HG02678 (cell line): ENCODE measurements around the gene HARBI1.
"Not testable (repeated sequence)": the region's sequence is repeated elsewhere in the genome, so short reads cannot be mapped to it uniquely, and the experiment has no call there.

Experiments
- ATAC-seq: cut with Tn5 transposase; IDR thresholded peaks from one replicate; pipeline ENCODE4 v1.9.1; 2021; ENCODE audit warnings: mild to moderate bottlenecking, moderate library complexity; ENCODE audit not compliant: unreplicated experiment

Gene HARBI1

DNA sequence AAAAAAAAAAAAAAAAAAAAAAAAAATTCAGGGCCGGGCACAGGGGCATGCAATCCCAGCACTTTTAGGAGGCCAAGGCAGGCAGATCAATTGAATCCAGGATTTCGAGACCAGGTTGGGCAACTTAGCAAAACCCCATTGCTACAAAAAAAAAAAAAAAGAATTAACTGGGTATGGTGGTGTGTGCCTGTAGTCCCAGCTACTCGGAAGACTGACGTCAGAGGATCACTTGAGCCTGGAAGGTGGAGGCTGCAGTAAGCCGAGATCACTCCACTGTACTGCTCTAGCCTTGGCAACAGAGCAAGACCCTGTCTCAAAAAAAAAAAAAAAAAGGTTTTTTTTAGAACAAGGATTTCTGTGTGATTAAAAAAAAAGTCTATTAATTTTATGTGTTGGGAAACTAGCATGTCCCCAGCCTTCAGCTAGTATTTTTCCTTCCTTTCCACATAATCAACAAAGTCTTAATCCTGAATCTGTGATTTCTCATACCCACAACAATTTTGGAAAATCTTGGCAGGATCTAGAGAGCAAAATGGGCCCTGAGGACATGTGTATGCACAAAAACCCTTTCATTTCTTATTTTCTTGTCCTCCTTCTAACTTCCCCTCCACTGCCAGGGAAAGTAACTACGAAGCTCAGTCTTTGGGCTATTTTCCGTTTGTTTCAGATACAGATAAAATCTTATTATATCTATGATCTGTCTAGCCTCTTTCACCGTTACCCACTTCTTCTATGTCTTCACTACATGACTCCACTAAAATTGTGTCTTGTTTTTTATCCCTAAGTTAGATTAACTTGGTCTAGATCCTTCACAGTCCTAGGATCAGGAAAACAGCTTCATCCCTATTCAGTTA is 17.5 kb downstream of the HARBI1 start:
- no peak for ATAC-seq

DNA sequence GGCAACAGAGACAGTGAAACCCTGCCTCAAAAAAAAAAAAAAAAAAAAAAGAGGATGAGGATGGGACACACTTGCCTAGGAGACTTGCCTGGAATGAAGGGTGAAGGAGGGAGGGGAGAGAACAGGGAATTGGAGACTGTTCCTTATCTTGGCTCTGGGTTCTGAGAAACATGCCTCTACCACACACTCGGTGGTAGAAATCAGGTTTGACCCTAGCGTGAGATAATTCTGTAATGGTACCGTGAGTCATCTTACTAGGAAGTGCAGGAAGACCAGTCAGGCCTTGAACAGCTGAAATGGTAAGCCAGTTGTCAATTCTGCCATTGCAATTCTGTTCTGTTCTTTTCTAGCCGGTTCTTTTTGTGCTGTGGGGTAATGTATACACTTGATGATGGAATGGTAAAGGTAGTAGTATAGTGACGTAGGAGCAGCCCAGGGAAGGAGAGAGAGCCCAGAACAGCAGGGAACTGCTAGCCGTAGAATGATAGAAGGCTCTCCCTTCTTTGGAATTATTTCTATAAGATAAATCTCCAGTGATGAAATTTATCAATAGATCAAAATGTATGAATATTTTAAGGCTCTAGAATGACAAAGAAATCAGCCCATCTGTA is 19.3 kb downstream of the HARBI1 start:
- ATAC-seq = no peak

DNA sequence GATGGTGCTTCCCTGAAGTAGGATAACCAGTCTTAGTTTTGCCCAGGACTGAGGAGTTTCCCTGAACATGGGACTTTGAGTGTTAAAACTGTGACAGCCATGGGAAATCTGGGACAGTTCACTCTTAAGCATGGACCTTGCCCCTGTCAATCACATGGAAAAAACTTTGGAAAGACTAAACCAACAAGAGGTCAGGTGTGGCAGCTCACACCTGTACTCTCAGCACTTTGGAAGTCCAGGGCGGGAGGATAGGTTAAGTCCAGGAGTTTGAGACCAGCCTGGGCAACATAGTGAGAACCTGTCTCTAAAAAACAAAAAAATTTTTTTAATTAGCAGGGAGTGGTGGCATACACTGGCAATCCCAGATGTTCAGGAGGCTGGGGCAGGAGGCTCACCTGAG is 19.9 kb downstream of the HARBI1 start:
- ATAC-seq = no peak

DNA sequence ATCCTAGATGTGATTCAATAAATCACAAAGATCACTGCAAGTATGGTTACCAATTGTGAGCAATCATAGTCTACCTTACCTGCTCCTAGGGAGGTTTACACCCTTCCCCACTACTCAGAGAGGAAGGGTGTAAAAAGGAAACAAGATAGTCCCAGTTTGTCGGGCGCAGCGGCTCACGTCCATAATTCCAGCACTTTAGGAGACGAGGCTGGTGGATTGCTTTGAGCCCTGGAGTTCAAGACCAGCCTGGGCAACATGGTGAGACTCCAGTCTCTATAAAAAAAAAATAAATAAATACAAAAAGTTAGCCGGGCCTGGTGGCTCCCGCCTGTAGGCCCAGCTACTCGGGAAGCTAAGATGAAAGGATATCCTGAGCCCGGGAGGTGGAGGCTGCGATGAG is 22.2 kb downstream of the HARBI1 start:
- ATAC-seq = no peak

DNA sequence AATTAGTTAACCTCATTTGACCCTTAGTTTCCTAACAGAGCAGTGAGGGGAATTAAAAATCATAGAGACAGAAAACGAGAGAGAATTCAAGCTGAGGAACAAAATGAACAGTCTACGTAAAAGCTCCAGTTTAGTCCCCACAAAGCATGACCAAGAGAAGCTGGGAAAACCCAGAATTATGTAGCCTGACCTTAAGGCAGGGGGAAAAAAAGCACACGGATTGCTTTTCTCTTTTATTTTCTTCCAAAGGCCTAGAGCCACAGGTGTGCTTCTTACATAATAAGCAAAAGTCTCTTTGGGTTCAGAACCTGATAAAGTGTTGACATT is 22.7 kb downstream of the HARBI1 start:
- ATAC-seq = no peak

DNA sequence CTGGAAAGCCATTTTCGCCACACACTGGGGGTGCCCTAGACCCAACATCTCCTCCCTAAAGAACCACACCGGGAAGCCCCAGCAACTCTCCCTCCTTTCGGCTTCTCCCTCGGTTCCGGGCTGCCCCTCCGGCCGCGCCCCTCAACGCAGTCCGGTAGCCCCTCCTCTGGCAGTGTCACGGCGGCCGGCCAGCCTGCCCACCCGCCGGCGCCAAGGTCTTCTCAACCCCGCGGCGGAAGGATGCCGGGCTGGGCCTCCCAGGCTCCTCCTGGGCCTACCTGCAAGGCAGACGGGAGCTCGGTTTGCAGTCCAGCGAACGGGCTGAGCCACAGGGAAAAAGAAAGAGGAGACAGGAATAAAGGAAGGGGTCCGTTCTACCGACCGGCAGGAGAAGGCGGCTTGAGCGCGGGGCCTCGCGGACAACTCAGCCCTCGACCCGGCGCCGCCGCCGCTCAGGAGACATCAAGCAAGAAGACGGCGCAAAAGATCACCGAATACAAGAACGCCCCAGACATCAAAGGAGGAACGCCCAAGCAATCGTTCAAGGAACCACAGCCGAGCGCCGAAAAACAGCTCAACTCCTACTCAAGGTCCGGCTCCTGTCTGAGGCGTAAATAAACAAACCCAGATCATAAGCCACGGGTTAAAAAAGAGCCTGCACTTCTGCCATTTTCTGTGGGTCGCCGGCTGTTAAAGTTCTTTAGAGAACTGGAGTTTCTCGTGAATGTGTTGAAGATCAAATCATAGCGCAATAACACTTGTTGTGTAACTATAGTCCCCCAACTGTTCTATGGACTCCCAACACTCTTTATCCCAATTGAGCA is 23.3 kb downstream of the HARBI1 start, which contains the start of gene AMBRA1:
Gene AMBRA1, minus strand, starts transcription at position 474 of the 824 bp plus-strand sequence. CDS start 45,643 bp downstream, outside the sequence.
- ATAC-seq = peak; percentile 81

DNA sequence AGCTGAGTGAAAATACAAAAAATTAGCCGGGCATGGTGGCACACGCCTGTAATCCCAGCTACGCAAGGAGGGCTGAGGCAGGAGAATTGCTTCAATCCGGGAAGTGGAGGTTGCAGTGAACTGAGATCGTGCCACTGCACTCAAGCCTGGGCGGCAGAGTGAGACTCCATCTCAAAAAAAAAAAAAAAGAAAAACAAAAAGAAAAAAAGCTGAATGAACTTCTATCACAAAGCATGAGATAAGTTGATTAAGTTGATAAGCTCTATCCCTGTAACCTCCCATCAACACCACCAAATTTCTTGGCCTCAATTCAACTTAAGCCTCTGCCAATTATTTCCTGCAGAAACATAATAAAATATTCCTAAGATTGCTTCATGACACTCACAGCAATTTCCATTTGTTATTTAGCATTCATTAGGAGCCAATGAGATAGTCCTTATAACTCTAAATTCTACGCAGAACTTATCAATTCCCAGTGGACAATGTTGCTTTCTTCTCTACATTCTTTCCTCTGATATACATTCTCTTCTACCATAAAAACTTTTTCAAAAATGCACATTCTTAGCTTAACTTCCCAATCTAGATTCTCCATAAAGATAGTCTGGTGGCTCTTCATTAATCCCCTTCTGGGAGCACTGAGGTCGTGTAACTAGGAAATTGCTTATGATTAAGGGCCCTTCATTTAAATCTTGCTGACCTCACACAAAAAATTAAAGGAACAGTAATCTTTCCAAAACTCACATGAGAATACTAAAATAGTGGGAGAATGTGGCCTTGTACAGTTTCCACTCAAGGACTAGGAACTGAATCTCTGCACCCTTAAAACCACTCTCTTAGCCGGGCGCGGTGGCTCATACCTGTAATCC is 26.1 kb downstream of the HARBI1 start:
- no peak for ATAC-seq

DNA sequence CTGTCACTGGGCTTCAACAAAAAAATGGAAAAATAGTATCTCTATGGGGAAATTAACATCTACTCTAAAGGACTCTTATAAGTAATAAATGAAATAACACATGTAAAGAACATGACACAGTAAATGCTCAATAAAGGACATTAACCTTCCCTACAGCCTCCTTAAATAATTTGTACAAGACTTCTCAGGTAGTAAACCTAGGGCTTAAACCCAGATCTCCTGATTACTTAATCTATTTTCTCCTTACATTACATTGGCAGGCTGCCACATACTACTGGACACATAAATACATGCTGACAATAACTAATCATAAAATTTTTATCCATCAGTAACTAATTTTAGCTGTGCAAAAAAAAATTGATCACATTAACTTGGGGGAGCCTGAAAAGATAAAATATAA is 28.1 kb downstream of the HARBI1 start:
- no peak for ATAC-seq

DNA sequence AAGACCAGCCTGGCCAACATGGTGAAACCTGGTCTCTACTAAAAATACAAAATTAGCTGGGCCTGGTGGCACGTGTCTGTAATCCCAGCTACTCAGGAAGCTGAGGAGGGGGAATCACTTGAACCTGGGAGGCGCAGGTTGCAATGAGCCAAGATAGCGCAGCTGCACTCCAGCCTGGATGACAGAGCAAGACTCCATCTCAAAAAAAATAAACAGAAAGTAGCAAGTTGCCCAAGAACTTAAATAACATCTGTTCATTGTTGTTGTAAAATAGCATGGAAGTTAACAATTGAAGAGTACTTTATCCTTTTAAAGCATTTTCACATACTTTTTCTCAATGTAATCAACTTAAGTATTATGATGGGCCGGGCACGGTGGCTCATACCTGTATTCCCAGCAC is 28.9 kb downstream of the HARBI1 start:
- no peak for ATAC-seq

DNA sequence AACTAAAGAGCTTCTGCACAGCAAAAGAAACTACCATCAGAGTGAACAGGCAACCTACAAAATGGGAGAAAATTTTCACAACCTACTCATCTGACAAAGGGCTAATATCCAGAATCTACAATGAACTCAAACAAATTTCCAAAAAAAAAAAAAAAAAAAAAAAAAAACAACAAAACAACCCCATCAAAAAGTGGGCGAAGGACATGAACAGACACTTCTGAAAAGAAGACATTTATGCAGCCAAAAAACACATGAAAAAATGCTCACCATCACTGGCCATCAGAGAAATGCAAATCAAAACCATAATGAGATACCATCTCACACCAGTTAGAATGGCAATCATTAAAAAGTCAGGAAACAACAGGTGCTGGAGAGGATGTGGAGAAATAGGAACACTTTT is 33.5 kb downstream of the HARBI1 start:
- ATAC-seq = not testable (repeated sequence)

DNA sequence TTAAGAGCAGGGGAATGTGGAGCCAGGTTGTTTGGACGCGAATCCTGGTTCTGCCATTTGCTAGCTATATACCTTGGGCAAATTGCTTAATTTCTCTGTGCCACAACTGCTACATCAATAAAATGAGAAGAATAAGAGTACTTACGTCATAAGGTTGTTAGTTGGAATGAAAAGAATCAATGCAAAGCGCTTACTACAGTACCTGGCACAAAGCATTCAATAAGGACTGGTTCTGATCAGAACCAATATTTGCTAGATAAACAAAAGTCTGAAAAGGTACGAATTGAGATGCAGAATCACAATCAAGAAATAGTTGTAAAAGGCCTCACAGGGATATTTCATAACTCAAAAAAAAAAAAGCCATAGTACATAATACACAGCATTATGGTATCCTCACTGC is 34.4 kb downstream of the HARBI1 start:
- ATAC-seq = no peak

DNA sequence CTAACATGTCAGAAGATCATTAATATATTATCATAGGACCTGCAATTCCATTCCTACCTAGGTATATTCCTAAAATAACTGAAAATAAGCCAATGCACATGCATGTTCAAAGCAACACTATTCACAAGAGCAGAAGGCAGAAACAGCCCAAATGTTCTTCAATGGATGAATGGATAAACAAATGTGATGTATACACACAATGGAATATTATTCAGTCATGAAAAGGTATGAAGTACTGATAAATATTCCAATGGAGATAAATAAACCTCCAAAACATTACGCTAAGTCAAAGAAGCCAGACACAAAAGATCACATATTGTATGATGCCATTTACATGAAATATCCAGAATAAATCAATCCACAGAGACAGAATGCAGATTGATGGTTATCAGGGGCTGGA is 40.0 kb downstream of the HARBI1 start:
- ATAC-seq = no peak

DNA sequence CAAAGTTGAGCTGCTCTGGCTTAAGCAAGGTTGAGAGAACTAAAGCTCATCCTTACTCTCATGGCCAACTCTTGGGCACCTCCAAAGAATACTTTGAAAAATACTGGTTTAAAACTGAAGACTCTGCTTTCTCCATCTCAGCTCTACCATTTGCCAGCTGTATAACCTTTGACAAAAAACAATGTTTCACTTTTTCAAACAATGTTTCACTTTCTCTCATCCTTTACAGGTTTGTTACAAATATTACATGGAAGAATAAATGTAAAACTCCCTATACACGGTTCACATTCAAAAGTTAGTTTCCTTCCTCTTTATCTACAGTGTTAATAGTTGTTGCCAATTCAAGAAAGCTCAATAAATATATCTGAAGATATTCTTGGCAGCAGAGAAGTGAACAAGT is 42.4 kb downstream of the HARBI1 start:
- no peak for ATAC-seq

DNA sequence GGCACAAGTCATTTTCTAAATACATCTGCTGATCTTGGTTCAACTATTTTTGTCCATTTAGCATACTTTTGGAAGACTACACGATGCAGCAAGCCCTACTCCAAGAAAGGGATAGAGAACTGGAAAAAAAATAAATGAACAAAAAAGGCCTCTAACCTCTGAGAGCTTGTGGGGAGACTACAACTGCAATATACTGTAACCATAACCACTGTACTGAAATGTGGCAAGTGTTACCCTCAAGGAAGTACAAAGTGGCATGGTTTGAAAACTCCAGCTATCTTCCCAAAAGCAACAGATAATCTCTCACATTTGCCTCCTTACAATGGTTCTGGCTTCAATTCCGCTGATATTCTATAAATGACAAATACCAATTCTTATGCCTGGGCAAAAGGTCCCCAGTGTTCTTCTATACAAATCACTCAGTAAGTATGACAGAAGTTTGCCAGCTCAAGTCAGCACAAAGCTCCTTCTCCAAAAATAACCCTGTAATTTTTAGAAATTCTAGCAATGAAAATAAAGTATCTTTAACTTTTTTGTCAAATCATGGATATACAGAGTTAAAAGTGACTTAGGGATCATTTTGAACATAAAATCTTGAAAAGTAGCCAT is 46.1 kb downstream of the HARBI1 start:
- ATAC-seq = no peak

DNA sequence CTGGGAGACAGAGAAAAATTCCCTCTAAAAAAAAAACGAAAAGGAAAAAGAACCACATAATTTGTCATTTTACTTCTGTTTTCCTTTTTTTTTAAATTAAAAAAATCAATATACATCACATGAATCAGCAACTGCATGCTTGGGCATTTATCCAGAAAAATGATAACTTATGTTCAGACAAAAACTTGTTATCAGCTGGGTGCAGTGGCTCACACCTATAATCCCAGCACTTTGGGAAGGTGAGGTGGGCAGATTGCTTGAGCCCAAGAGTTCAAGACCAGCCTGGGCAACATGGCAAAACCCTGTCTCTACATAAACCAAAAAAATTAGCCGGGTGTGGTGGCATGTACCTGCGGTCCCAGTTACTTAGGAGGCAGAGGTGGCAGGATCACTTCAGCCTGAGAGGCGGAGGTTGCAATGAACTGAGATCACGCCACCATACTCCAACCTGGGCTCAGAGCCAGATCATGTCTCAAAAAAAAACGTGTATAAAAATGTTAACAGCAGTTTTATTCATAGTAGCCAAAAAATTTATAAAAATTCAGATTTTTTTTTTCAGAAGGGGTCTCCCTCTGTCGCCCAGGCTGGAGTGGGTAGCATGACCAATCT is 51.7 kb downstream of the HARBI1 start:
- ATAC-seq = no peak

DNA sequence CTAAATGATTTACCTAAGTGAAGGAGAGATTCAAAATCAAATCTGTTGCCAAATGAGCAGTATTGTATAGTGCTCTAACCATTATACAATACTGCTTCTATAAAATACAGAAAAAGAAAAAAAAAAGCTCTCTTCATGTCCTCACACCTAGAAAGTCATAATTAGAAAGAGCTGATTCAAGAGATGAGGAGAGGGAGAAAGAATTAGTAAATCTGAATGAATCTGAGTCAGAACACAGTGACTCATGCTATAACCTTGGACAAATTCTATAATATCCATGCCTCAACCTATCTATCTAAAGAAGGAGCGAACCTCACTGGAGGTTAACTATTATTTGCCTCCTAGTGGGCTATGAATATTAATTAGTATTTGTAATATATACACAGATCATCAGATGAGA is 52.6 kb downstream of the HARBI1 start:
- no peak for ATAC-seq

DNA sequence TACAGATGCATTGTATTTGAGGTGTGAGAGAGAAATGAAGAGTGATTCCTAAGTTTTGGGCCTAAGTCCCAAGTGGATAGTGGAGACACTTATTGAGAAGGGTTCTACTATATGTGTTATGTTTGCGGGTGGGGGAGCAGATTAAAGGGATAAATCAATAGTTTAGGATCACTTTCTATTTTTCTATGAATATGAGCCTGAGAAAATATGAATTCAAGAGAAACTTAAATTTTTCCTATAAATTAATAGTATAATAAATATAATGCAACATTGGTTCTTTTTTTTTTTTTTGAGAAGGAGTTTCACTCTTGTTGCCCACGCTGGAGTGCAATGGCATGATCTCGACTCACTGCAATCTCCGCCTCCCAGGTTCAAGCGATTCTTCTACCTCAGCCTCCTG is 54.5 kb downstream of the HARBI1 start:
- ATAC-seq = no peak

DNA sequence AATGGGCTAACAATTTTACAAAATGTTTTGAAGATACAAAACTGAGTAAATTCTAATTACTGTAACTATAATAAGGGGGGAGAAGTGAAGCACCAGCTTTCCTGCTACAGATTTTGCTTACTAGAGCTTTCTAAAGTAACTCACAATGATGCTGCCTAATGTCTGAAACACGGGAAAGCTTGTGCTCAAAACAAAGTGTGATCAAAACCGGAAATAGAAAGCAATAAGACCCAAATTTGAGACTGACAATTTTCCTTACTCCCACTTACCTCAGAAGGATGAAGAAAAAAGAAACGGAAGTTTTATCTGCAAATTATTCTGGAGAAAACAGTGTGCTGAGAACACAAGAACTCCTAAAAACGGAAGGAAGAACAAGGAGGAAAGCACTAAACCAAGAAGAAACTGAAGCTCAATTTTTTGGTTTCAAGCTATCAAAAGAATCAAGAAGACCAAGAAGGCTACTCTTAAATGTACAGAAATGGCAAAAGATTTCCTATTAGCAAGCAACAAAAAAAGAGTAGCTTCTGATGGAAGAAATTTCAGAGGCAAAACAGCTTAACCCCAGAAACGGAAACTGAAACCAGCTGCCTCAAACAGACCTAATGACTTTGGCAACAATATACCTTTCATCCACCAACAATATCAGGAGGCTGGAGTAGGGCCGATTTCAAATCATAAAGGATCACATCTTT is 56.6 kb downstream of the HARBI1 start:
- ATAC-seq = no peak

DNA sequence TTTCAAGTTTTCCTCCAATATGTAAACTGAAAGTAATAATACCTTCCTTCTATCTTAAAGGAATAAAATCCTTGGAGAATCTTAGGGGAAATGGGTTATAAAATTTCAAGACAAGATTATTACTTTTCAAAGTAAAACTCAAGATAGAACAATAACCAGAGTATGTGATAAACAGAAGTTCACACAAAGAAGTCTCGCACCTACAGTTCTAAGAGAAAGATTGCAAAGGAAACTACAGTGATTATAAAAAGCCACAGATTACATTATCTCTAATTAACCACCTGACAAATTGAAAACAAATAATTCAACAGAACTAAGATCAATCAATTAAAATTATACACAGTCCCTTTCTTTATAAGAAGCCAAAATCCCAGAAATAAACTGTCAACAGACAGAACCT is 57.2 kb downstream of the HARBI1 start:
- ATAC-seq = no peak
